Fibroblast of lung (primary cell): ENCODE data around the gene IL3.

Source experiments
- EZH2 ChIP-seq: IDR thresholded peaks from 2 replicates; pipeline ENCODE4 v1.5.1; 2012; ENCODE audit warnings: low read length, control low read depth, mild to moderate bottlenecking; ENCODE audit errors: missing control alignments
- TF ChIP-seq, protein P1 (sequence below), 2 donors: IDR thresholded peaks in 1 of 2; conservative IDR thresholded peaks in 1 of 2; 1 replicate in 1 of 2; 2 replicates in 1 of 2; pipeline ENCODE4 v1.5.1; 2011 to 2012; ENCODE audit warnings: low read length in 2 of 2, control low read depth in 1 of 2, inconsistent platforms in 1 of 2, low read depth in 1 of 2, mild to moderate bottlenecking in 1 of 2

- TF ChIP-seq, protein P1, sequence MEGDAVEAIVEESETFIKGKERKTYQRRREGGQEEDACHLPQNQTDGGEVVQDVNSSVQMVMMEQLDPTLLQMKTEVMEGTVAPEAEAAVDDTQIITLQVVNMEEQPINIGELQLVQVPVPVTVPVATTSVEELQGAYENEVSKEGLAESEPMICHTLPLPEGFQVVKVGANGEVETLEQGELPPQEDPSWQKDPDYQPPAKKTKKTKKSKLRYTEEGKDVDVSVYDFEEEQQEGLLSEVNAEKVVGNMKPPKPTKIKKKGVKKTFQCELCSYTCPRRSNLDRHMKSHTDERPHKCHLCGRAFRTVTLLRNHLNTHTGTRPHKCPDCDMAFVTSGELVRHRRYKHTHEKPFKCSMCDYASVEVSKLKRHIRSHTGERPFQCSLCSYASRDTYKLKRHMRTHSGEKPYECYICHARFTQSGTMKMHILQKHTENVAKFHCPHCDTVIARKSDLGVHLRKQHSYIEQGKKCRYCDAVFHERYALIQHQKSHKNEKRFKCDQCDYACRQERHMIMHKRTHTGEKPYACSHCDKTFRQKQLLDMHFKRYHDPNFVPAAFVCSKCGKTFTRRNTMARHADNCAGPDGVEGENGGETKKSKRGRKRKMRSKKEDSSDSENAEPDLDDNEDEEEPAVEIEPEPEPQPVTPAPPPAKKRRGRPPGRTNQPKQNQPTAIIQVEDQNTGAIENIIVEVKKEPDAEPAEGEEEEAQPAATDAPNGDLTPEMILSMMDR (conservative IDR thresholded peaks at IDR 0.05 in 1 of 2, IDR thresholded peaks at IDR 0.05 in 1 of 2; ENCODE audit: low read depth in 1 of 2, low read length in 2 of 2): no peak
- no peak for TF ChIP-seq EZH2
These were observed 44.1 kb downstream of the IL3 start for GRCh38 chr5:132104556-132104955.
